Central memory CD4-positive, alpha-beta T cell (primary cell): Measurements from ENCODE around the gene HDAC4.

ENCODE experiments used
- DNase-seq: peaks from one replicate; pipeline ENCODE4 v3.0.0; 2022

HDAC4 gene

DNA sequence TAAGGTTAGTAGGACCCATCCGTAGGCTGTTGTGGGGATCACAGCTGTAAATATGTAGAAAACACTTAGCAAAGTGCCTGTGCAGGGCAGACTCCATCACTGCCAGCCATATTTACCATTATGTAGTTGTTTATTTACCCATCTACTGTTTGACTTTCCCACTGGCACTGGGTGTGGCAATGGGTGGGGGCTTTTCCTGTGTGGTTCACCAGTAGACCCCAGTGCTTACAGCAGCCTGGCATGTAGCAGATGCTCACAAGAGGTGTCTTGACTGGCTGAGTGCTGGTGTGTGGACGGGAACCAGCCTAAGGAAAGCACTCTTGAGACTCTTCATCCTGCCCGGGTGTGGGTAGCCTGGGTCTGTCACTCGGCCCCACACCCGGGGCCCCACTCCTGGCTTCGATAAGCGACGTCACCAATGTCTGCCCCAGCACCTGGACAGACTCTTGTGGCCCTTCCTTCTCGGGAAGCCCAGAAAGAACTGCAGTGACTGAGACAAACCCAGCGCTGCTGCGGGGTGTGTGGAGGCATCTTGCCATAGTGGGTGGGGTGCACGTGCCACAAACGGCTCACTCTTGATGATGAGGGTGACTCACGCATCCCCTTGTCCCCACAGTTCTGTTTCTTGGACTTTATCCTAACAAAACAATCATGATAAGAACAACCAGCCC, 78.3 kb downstream of the HDAC4 start:
- DNase-seq, result no peak

DNA sequence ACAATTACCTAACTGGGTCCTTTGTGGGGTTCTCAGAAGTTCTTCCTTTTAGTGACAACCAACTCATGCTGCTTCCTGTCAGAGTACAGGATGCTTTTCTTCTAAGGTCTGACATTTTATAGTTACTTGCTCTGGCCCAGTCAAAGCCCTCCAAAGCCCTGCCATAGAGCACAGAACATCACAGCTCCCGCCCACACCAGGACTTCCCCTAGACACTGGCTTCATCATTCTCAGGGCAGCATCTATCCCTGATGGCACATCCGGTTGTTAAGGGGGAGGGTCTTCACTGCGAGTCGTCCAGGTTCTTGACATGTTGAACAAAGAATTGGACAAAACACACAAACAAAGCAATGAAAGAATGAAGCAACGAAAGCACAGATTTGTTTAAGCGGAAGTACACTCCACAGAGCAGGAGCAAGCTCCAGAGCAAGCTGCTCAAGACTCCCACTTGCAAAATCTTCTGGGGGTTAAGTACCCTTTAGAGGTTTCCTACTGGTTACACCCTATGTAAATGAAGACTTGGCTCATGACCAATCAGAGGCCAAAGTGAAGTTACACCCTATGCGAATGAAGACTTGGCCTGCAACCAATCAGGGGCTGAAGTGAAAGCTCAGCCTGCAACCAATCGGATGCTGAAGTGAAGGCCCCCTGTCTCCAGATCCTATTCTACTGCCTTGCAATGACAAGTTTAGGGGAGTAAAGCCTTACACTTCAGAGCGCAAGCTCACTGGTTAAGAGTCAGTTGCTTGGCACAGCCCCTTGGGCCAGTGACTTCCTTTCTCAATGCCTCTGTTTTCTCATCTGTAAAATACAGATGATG, 79.0 kb downstream of the HDAC4 start:
- DNase-seq, result peak; percentile 57

DNA sequence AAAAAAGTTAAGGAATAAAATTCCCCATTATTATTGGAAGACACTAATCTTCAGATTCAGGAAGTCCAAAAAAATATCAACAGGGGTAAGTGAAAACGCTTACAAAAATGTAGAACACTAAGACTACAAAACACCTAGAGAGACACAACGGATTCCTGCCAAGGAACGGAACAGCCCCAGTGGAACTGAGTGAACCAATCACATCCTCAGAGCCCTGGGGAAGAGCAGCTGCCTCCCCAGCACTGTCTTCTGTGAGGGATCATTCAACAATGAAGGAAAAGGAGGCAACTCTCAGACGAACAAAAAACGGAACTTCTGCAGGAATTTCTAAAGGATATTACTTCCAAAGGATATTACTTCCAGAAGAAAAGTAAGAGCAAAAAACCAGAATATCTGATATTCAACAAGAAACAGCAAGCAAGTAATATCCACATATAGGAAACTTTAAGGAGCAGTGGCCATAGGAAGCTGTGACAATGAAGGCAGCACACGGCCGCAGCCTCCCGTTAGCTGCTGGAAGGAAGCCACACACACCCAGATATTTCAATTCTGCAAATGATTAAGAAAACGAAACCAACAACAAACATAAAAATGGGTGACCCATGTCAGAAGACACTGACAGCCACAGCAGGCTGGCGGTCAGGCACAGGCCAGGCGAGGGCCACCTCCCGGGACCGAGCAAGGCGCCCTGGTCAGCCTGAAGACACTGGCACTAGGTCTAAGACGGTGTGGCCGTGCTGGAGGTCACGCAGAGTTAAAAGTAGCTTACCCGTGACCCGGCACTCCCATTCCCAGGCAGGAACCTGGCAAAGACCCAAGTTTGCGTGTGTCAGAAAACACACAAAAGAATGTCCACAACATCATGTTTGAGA, 81.8 kb downstream of the HDAC4 start:
- DNase-seq, result peak; percentile 10

DNA sequence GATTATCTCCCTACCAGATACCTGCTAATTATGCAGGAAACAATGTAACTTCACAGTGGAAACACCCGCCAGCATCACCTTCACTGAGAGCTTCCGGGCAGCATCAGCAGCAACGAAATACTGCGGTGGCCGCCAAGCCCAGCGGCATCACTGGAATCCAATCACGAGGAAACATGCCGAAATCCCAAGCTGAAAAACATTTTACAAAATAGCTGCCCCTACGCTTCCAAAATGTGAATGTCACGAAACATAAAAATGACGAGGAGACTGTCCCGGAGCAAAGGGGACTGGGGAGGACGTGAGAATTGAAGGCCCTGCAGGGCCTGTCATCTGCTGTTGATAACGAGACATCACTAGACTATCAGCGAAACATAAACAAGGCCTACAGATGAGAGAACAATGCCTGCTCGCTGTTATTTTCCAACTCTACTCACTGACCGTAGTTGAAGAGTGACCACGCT, 82.6 kb downstream of the HDAC4 start:
- no peak for DNase-seq

DNA sequence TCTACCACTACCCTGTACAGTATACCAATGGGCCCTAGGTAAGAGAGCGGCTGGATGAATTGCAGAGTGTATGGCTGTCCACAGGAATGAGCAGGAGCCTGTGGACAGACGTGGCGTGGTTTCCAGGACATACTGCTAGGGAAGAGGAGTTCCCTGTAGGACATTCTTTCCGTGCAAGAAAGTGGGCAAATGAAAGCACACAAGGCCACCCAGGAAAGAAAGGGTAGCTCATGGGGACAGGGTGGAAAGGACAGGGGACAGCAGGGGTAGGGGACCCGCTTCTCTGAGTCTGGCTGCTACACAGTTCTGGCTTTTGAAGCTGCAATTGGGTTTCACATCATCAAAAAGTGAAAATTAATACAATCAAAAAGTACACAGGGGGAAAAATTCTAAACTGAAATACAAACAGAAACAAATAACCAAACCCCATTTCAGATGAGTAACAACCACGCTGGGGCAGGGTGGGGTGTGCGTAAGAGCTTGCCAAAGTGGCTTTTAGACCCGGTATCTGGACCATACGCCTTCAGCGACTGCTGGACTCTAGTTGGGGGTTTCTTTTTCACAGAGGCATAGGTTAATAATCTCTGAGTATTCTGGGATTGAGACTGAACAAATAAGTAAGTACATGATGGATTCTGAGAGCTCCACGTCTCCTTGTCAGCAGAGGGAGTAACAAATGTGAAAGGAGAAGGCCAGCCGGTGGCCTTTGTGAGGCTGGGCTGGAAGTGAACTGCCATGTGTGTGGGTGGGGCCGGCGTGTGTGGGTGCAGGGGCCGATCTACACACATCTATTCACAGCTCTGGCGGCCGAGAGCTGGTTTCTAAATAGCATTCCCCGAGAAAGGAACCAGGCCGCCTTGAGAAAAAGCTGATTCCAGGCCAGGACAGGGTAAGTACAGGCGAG, 84.0 kb downstream of the HDAC4 start:
- no peak for DNase-seq

DNA sequence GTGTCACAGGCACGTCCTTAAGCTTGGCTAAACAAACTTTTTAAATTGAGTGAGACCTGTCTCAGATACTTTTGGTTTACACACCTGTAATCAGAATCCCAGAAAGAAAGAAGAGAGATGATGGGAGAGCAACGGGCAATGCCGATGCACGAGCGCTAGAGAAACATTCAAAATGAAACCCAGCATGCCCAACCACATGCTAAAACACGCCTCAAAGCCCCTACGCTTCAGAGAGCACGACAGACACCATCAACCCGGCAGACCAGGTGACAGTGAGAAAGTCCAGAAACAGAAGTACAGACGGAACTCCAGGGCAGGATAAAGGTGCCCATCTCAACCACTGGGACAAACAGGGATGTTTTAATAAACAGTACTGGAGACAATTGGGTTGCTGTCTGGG, 85.5 kb downstream of the HDAC4 start:
- DNase-seq, result no peak

DNA sequence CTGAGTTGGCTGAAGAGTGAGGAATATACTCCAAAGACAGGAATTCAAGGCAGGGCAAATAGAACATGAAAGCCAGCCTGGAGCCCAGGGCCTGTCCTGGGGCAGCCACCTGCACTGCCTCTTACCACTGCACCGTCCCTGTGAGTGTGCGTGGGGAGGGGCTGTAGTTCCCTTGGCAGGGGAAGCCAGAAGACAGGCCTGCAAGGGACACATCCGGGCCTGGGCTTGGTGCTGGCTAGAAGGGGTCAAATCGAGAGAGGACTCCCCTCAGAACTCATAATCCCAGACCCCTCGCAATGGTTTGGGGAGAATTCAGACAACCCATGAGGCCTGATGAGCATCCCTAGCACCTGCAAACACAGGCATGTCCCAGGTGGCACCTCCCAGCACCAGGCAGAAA, 87.0 kb downstream of the HDAC4 start:
- no peak for DNase-seq

DNA sequence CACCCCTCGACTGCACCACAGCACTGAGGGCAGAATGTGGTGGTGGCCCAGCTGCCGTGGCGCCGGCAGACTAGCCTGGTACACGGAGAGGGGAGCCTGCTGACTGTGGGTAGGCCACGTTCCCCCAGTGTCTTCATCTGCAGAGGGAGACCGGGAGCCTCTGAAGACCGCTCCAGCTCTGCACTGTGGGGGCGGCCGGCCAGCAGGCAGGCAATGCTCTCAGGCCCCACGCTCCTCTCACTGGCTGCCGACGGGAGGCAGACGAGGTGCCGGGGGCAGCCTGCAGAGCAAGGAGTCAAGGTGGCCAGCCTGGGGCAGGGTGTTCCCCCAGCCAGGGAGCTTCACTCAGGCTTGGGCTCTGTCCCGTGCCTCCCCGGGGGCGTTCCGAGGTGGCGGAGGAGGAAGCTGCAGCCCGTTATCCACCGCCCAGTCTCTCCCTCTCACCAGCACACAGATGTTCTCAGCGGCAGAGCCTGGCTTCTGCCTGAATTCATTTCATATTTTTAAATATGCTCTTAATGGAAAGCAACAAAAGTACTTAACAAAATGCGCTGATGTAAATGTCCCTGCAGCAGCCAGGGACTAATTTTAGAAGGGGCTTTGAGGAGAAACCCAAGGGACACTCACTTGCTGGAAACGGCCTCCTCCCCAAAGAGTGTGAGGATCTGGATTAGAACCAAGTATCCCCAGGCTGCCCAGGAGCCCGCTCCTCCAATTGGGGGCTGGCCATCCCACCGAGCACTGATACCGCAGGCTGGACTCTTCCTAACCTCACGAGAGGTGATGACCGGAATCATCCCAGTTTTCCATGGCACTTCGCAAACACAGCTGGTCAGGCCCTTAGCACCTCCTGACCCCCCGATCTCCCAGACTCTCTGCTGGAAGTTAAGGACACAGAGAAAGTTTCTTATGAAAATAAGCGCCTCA, 87.8 kb downstream of the HDAC4 start:
- no peak for DNase-seq

DNA sequence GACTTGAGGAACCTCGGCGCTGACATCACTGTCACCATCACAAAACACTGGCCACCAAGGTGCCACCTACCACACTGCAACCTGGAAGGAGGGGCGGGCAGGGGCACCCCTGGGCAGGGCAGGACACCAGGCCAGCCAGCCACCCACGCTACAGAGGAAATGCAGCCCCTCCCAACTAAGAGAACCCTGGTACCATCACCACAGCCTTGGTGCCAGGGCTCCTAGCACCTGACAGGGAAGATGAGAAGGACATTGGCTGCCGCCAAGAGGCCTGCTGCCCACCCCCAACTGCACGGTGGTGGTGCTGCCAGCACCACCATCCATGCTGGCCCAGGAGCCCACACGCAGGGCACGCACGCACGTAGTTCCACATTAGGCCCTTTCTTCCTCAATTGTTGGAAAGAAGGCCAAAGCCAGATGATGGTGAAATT, 88.7 kb downstream of the HDAC4 start:
- DNase-seq, result no peak

DNA sequence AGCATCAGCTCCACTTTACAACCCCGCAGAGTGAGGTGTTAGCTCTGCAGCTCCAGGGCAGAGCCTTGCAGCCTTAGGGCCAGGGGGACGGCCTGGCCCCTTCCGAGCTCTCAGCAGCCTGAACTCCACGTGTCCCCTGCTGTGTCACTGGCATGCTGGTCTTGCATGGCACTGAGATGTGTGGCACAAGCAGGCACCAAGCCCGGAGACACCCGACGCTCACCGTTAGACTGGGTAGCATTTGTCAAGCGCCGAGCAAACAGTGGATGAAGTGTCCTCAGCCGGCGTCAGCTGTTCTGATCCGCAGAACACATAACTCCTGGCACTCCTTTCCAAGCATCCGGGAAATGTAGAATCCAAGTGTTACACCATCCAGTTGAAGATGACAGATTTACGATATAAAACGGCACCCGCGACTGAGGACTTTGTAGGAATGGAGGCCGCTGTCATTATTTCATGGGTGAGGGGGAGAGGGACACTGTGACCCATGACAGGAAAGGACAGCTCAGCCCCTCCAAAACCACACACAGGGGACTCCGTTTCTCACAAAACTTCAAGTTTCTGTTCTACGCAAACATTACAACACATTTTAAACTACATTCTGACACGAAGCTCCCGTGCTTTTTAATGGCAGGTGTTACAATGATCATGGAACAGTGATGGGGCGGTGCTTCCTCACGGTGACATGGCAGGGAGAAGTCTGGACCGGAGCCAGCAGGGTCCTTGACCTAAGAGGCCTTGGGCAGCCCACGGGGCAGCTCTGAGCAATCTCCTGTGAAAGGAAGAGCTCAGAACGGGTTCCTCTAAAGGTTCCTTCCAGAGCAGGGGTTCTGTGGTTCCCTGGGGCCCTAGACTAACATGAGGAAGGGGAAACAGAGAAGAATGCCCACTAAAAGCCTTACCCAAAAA, 89.4 kb downstream of the HDAC4 start:
- no peak for DNase-seq

DNA sequence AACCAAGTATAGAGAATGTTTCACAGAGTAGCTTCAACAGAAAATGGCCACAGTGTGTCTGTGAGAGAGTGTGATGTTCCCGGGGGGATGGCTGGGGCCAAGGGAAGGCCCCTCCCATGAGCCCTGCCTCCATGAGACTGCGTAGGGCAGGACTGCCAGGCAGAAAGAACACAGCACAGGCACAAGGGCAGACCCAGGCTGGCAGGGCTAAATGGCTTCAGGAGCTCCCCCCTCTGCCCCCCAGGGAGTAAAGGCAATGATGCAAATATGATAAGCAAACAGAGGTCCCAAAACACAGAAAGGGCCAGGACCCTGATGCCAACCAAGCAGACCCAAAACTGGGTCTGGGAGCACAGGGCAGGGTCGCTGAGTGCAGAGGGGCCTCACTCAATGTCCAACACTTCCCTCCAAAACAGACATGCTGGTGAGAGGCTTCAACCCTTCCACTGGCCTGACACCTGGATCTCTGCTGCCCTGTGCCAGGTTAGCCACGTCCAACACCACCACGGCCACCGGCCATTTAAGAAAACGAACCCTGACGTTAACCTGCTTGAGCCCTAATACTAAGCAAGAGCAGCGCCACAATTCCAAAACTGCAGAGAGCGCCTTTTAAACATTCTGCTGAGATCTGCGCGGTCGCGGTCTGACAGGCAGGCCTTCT, 90.3 kb downstream of the HDAC4 start:
- DNase-seq, result no peak

DNA sequence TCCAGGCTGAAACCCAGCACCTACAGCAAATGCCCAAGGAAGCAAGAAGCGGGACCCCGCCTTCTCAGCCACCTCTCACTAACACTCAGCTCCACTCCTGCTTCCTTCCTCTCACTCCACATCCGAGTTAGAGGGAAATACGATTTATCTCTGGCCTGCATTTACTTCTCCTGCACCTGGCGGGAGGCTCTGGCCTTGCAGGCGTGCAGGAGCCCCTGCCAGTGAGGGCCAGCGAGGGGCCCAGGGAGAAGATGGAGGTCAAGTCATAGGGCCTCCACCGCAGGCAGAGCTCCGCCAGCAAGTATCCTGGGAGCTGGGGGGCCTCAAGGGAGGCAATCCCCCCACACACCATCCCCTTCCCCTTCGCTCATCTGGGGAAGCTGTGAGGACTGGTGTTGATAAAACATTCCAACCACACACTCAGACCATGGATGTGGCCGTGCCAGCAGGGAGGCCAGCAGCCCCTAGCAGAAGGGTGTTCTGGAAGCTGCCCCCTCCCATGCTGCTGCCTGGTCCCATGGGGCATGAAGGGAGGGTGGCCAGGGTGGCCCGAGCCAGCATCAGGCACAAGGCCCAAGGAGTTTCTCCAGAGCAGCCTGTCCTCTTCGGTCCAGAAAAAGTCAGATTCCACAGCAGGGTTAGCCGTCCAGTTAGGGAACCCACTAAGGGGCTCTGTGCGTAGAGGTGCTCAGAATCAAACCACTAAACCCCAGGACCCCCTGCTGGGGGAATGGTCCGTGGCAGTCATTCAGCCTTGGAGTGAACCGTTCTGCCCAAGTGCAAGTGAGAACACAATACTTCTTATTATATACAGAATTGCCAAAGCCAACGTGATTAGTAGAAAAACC, 91.2 kb downstream of the HDAC4 start:
- no peak for DNase-seq

DNA sequence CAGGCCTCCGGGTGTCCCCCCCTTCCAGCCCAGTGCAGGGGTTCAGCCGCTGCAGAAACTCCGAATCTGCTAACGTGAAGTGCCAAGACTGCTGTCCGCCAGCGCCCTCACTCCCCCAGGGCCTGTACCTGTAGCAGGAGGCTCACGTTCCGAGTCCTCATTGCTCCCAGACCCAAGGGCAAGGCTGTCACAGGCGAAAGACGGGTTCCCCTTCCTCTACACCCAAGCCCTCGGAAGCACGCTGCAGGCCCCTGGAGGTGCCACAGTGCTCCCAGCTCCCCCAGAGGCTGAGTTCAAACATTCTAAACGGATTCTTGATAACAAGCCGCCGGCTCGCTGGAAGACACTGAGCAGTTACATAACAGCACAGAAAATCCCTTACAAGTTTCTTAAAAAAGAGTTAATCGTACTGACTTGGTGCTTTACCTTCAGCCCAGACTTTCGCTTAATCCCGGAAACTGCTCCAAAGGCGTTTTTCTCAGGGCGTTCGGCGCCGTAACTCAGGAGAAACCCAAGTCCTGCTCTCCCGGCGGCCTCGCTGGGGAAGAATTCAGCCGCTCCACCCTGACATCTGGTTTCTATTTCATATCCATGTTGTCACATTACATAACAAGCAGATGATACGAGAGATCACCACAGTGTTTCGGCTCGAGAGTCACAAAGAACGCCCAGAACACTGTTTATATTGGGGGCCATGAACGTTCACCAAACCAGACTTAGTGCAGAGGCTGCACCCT, 92.0 kb downstream of the HDAC4 start:
- no peak for DNase-seq

DNA sequence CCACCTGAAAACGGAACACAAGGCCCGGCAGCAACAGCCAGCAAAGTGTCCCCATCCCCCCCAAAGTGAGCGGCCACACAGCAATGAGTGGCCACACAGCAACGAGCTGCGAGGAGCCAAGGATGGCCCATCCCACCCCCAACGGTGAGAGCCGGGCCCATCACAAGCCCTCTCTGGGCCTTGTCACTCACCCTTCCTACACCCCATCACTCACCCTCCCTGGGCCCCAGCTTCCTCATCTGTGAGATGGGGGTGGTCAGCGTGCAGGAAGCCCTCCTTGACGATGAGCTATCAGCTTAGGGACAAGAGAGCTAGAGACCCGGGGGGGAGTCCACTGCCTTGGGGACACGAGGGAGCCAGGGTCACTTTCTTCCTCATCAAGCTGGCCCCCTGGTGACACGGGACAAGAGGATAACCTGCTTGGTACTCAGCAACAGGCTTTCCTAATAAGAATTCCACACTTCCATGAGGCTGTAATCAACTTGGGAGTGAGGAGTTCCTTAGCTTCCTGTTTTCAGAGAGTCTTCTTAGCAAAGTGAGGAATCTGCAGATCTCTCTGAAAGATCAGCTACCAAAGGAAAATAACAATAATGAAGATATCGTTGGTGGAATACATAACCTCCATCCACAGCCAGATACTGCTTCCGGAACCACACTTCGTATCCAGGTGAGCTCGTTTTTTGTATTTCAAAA, 92.8 kb downstream of the HDAC4 start:
- DNase-seq, result no peak

DNA sequence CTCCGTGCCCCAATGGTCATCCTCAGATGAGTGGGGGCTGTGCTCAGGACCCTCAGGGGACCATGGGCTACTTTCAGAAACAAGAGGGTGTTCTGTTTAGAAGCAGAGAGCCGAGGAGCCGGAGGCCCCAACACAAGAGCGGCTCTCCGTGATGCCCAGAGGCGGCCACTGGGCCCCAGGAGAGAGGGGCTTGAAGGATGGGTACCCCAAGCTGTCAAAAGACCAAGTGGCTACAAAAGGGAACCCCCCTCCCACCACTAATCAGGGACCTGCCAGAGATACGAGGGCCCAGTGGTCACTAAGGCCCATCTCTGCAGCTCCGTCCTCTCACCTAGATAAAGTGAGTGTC, 93.6 kb downstream of the HDAC4 start:
- no peak for DNase-seq

DNA sequence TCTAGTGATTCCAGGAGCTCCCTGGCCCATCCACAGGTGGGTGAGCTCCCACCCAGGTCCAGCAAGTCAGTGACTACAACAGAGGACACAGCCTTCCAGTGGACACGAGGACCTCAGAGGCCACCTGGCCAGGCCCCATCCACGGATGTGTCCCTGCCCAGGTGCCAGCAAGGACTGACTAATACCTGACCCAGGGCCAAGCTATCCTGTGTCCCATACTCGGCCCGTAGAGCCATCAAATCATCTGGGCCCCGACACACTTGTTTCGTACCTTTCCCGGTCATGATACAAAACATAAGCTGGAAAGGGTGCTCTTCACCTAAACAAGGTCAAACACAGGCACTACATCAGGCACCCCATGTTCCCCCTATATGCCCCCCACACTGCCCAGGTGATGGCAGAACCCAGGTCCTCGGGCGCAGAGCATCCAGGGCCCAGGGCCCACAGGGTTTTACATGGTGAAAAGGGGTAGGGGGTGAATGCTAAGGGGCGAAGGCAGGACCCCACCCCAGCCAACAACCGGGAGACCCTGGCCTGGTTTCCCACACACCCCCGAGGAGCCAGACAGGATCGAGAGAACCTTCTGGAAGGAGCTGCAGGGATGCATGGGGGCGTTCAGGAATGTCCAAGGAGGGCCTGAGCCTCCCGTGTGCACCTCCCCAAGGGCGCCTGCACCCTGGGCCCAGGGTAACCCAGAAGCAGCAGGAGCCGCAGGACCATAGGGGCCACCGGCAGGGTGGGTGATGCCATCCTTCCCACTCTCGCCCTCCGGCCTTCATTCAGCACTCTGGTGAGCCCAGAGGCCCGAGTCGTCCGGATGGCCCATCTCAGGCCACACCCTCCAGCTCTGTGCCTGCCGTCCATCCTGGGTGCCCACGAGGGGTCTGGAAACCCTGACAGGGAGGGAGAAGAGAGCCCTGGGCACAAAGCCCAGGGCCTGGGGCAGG, 94.3 kb downstream of the HDAC4 start:
- DNase-seq, result no peak
